Measurements from ENCODE around the gene PTPRK.
"Not testable (repeated sequence)": the region's sequence is repeated elsewhere in the genome, so short reads cannot be mapped to it uniquely, and the experiment has no call there.

Gene PTPRK

DNA sequence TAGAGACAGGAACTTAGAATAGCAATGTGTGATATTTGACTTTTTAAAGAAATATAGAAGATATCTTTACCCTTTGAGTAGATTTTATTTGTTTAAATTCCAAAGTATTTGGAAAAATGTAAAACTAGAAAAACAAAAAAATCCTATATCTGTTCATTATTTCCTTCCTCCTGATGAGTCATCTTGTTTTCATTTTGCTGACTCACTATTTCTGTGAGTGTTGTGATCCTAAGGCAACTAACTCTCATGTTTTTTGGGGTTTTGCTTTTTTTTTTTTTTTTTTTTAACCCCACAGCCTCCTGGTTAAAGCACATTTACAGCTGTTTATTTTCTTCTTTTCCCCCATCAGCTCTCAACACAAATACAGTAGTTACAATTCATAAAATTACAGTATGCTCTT, 581.7 kb downstream of the PTPRK start:
- DNase-seq = no peak

DNA sequence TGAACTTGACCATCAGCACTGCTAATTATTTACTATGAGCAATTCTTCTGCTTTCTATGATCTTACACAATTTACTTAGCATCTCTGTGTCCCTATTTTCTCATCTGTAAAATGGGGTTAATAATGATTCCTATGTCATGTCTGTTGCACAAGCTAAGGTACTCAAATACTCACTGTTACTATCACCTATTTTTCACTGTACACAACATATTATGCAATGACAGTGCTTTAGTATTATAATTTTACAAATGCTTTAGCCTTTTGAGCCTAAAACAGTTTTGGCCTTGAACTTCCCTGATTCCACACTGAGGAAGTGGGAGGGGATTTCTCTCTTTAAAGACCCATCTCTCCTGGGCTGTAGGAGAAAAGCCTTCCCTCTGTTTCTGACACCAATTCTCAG, 582.7 kb downstream of the PTPRK start:
- no peak for DNase-seq

DNA sequence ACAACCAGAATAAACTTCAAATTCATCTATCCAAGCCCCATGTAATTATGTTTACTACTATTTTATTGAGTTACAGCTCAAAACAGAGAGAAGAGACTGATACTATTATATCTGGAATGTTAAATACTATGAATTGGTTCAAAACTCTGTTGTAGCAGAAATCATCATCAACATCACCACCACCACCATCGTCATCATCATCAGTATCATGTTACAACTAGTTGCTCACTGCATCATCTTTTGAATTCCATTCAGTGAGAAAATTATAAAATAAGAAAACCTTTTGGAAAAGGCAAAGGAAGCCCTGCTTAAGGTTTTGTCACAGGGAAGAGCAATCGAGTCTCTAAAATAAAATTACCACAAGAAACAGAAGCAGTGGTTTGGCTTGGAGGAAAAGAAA, 583.3 kb downstream of the PTPRK start:
- DNase-seq = no peak

DNA sequence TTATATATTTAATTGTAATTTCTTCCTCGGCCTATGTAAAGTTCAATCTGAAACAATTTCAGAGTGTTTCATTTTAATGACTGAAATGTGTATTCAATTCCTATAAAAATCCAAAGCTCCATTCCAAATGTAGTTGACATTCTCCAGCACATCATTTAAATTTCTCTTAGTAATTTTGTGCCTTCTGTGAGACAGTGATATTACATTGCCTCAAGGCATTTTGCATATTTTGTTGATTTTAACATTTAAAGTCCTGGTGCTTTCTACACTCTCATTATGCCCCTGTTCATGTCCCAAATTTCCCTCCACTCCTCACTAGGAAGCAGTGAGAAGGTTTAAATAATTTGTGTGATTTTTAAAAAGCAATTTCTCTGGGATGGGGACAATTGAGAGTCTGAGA, 585.4 kb downstream of the PTPRK start:
- no peak for DNase-seq

DNA sequence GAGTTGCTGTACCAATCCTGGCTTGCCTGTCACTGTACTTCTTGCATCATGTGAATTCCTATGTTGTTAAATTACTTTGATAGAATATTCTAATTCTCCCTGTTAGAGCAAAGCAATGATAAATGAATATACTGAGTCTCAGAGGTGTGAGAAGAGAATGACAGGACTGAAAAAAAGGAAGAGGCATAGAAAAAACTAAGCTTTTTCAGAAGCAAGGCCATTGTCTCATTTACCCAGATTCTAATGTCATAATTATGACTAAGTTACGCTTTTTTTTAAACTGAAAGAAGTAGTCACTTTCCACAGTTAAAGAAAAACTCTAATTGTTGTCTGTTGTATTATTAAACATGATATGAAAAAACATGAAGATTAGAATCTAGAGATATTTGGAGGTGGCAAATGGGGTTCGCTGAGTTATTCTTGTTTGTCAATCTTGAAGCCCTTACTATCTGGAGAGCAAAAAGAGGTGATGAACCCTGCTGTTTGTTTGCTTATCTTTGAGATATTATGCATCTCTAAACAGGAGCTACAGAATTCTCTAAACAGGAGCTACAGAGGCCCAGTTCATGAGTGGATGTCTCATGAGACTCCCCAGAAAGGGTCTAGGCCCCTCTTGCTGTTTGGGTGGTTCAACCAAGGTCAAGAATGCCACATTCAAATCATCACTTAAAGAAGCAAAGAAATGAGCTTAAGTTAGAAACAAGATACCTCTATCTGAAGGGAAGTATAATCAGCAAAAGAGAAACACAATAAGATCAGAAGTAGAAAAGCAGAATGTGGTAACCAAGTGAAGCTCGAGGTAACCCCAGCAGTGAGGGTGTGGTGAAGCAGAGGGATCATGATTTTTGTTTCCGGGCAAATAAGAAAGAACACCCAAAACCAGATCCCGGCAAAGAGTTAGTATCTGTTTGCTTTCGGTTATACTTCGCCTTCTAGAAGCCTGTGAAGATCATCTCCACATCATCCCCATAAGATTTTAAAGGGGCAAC, 586.3 kb downstream of the PTPRK start:
- DNase-seq = no peak

DNA sequence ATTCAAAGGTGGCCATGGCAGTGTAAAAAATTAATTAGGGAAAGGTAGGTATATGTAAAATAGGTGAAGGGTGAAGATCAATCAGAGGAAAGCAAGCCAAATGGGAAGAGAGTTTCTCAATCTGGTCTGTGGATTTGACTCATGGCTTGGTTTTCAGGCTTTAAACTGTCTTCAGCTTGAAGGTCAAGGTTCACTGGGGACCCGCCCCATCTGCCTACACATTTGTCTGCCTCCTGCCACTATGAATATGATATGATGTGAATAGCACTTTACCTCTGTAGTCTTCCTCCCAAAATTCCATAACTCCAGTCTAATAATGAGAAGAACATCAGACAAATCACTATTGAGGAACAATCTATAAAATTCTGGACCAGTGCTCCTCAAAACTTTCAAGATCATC, 587.3 kb downstream of the PTPRK start:
- DNase-seq = no peak

DNA sequence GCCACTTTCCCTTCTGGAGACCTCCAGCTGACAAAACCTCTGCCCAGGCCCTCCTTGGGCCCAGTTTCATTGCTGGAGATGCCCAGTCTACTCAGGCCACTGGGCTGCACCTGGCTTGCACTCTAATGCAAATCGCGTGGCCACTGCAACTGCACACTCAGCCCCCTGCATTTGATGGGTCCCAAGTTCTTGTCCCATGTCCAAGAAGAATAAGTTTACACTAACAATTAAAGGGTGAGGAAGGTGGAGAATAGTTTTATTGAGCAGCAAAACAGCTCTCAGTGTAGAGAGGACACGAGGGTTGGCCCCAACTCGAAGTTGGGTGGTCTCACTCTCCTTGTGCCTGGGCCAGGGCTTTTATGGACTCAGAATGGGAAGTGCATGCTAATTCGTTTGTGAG, 587.7 kb downstream of the PTPRK start:
- DNase-seq = no peak

DNA sequence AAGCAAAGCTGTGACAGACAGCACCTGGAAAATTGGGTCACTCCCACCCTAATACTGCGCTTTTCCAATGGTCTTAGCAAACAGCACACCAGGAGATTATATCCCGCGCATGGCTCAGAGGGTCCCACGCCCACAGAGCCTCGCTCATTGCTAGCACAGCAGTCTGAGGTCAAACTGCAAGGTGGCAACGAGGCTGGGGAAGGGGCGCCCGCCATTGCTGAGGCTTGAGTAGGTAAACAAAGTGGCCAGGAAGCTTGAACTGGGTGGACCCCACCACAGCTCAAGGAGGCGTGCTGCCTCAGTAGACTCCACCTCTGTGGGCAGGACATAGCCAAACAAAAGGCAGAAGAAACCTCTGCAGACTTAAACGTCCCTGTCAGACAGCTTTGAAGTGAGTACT, 594.0 kb downstream of the PTPRK start:
- not testable (repeated sequence) for DNase-seq

DNA sequence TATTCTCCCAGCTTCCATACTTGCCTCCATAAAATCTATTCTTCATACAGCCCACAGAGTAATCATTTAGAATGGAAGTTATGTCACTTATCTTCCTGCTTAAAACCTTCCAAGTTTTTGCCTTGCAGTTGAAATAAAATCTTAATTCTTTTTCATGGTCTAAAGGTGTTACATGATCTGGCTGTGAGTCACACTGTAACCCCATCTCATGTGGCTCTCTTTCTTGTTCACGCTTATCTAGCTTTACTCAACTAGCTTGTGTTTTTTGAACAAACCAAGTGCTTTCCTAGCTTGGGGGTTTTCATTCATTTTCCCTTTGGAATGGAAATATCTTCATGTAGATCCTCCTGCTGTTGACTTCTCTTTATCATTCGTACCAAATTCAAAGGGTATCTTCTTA, 596.0 kb downstream of the PTPRK start:
- DNase-seq = no peak

DNA sequence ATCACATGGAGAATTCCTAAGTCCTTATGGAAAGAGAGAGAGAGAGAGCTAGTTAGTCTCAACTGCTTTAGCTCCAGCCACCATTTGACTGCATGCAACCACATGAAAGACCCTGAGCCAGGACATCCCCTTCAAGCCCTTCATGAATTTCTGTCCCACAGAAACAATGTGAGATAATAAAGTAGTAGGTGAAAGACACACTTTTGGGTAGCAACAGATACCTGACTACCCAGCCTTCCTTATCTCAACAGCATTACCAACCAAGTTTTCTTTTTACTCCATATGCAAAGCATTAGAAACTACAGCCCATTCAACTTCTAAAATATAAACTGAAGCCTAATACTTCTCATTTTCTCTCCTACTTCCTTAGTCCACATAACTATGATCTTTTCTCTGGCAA, 596.4 kb downstream of the PTPRK start:
- no peak for DNase-seq

DNA sequence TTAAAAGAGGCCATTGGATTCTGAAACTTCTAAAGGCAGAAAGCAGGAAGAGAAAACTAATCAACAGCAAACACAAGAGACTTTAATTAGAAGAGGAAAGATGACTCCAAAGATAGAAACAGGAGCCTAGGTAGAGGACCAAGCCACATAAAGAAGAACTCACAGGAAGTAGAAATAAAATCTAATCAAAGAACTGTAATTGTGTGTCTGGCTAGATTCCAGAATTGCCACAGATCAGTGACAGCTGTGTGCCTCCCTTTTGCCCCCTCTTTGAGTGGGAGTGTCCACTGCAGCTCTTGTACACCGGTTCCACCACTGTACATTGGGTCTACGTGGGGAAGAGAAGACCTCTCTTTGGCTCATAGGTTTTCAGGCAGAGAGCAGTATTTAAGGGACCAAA, 597.3 kb downstream of the PTPRK start:
- peak; percentile 9 for DNase-seq

DNA sequence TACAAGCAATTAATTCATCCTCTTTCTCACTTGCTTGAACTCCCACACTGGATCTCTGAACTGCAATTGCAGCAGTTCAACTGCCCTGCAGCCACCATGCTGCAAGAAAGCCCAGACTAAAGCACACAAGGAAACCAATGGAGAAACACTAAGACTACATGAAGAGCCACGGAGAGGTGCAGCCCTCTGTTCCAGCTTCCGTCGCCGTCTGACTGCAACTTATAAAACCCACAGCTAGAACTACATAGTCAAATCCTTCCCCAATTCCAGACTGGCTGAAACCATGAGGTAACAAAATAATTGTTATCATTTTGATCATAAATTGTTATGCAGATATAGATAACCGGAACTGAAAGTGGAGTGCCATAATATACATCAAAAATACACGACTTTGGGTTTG, 598.4 kb downstream of the PTPRK start:
- no peak for DNase-seq

DNA sequence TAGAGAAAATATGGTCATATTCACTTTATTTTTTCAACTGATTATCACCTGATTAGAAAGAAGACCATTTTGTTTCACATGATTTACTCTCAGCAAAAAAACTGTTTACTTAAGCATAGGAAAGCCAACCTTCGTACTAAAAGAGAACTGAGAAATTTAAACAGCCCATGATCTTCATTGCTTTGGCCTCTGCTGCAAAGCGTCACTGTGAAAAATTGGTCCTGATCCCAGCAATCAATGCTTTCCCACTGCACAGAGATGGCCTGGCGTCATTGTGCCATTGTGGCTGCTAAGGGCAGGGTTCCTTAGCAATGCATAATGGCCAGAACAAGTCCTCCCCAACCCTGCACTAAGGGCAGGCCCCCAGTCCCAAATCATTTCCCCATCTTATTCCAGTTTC, 599.6 kb downstream of the PTPRK start:
- no peak for DNase-seq
